GM12801 (cell line): ENCODE results near the gene KANK2.

ENCODE experiments used
- TF ChIP-seq, protein P1 (sequence below): IDR thresholded peaks from one replicate; pipeline ENCODE4 v1.5.1; 2011; ENCODE audit warnings: control low read depth; ENCODE audit not compliant: insufficient read length; ENCODE audit errors: extremely low read depth

KANK2 gene

DNA sequence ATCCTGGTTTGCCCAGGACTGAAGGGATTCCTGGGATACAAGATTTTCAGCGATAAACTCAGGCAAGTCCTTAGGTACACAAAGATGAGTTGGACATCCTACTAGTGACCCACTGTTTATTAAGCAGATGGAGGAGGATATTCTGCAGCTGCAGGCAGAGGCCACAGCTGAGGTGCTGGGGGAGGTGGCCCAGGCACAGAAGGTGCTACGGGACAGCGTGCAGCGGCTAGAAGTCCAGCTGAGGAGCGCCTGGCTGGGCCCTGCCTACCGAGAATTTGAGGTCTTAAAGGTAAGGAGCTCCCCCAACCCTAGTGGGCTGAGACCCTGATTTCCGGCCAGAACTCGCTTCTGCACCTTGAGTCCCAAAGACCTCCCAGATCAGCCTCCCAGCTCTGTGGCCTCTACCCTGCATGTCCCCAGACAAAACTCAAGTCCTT lies 42.7 kb upstream of the KANK2 start:
- TF ChIP-seq, protein P1, sequence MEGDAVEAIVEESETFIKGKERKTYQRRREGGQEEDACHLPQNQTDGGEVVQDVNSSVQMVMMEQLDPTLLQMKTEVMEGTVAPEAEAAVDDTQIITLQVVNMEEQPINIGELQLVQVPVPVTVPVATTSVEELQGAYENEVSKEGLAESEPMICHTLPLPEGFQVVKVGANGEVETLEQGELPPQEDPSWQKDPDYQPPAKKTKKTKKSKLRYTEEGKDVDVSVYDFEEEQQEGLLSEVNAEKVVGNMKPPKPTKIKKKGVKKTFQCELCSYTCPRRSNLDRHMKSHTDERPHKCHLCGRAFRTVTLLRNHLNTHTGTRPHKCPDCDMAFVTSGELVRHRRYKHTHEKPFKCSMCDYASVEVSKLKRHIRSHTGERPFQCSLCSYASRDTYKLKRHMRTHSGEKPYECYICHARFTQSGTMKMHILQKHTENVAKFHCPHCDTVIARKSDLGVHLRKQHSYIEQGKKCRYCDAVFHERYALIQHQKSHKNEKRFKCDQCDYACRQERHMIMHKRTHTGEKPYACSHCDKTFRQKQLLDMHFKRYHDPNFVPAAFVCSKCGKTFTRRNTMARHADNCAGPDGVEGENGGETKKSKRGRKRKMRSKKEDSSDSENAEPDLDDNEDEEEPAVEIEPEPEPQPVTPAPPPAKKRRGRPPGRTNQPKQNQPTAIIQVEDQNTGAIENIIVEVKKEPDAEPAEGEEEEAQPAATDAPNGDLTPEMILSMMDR, result no peak

DNA sequence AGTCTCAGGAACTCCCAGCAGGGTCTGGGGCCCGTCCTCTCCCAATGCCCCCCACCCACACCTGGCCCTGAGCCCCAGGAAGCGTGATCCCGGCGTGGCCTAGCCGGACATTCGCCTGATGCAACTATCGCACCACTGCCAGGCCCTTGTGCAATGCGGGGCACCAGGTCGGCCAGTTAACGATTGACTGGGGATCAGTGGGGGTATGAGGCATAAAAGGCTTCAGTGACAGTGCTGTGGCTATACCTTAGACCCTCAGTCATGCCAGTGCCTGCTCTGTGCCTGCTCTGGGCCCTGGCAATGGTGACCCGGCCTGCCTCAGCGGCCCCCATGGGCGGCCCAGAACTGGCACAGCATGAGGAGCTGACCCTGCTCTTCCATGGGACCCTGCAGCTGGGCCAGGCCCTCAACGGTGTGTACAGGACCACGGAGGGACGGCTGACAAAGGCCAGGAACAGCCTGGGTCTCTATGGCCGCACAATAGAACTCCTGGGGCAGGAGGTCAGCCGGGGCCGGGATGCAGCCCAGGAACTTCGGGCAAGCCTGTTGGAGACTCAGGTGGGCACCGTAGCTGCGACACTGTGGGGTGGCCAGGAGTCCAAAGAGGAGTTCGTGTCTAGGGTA lies 42.1 kb upstream of the KANK2 start, which contains the start of gene ANGPTL8:
TSS of gene ANGPTL8 (plus strand) at position 243 of the 624 bp plus-strand sequence. CDS start at position 262, 19 bp downstream.
- TF ChIP-seq, protein P1, result no peak

DNA sequence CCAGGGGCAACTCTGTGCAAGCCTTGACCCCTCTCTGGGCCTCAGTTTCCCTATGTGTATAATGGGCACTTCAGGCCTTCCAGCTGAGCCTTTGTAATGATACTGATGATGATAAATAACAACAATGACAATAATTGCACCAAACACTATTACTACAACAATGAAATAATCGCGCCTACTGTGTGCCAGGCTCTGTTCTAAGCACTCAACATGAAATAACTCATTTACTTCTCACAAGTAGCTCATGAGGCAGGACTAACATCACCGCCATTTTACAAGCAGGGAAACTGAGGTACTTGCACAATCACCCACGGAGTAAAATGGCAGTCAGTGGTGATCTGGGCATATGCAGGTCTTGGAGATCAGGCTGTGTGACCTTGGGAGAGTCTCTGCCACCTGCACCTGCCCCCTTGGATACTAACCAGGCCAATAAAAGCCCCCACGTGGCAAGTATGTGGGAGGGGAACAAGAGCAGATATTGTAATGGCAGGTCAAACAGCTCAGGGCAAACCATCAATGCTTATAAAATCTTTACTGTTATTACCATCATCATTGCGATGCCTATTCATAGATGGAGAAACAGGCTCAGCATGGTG lies 41.5 kb upstream of the KANK2 start:
- TF ChIP-seq, protein P1, result no peak

DNA sequence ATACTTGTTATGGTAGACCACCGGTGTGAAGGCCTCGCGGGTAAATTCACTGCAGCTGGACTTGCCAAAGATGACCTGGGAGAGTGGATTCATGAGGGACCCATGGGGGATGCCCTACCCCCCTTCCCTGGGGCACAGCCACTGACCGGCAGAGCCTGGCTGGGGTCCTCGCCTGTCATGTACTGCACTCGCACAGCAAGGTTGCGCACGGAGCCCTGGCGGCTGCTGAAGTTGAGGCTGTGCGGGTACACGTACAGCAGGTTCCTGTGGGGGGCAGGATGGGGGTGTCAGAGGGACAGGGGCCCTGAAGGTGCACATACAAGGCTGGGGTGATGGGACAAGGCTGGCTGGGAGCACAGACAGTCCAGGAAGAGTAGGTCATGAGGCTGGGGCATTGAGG lies 40.7 kb upstream of the KANK2 start:
- TF ChIP-seq, protein P1, result no peak

DNA sequence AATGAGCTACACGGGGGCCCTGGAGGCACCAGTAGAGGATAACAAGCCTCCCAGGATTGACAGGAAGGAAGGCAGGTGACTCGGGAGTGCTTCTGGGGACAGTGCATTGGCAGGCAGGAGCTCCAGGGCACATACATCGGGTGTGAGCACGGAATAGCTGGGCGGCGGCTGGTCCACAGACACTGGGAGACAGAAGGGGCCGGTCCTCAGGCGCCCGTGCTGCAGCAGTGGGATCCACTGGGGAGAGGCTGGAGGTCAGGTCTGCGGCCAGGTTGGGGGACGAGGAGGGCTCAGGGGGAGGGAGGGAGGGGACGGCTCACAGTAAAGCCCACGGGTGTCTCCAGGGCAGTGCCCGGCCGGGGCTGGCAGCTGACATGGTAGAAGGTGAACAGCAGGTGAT lies 40.0 kb upstream of the KANK2 start:
- TF ChIP-seq, protein P1, result no peak

DNA sequence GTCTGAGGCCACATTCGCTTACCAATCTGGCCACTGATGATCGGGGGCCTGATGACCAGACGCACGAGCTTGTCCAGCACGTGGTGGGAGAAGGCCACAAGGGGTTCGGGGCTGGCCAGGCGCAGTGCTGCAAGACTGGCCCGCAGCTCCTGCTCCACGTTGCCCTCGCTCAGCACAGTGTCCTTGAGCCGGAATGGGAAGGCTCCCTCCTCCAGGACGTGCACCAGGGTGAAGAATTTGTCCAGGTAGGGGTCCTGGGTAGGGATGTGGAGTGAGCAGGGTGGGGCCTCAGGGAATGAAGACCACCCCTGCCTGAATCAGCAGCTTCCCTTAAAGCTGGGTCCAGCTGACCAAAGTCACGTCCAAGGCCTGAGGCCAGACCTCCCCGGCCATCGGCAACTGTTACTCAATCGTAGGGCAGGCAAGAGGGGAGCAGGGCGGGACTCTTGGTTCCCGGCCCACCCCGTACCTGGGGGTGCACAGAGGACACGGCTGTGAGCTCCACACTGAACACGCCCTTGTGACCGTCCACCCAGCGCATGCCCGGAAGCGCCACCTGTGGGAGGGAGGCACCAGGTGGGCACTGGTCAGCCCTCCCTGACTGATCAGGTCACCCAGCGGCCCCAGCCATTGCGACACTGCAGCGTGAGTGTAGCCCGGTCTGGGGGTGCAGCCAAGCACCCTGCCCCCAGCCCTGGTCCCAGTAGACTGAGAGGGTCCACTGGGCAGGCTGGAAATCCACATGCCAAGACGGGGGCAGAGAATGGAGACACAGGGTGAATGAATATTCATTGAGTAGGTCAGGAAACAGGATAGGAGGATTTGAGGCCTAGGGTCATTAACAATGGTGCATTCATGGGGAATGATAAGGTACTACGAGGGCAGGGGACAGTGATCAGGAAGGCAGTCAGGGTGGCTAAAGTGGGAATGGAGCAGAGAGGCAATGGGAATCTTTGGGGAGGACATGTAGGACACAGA lies 39.3 kb upstream of the KANK2 start:
- TF ChIP-seq, protein P1, result no peak

DNA sequence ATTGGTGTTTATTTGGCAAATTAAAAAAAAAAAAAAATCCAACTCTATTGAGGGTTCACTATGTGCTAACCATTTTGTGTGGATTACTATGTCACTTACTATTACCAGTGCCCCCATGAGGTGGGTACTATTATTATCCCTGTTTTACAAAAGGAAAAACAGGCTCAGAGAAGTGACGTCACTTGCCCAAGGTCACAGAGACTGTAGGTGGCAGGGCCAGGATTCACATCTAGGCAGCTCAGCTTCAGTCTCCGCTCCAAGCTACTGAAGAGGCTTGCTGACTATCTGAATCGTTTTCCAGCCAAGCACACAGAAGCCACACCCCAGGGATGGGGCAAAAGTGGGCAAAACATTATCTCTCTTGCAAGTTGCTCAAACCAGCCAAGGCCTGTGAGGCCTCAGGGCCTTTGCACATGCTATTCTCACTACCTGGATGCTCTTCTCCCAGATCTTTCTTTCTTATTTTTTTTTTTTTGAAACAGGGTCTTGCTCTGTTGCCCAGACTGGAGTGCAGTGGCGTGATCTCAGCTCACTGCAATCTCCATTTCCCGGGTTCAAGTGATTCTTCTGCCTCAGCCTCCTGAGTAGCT lies 37.2 kb upstream of the KANK2 start:
- TF ChIP-seq, protein P1, result no peak
